ENCODE results near the gene NHEJ1. TPM values are rescaled to one million over a fixed set of nuclear protein-coding genes. Genes with fewer than 3 reads are reported as not detected.

Gene NHEJ1
- total and polyA plus RNA-seq, 2 donors (not counting 3 experiments of a cell fraction or from before 2014, with no cell fraction given) = 12.8 to 12.9 TPM

- H3K79me2 ChIP-seq (ENCODE audit: control insufficient read depth, insufficient read depth, low read length) = no peaks in the 10 kb centered on the region
- H3K4me1 ChIP-seq (ENCODE audit: control insufficient read depth, extremely low read depth, insufficient read depth, low read length) = no peaks in the 10 kb centered on the region
- H3K4me3 ChIP-seq (replicated peaks in 1 of 3; ENCODE audit: insufficient read depth in 1 of 3, low read depth in 1 of 3, low read length in 3 of 3) = no peak overlapping the region
- H4K20me1 ChIP-seq (replicated peaks; ENCODE audit: control insufficient read depth, extremely low read depth, insufficient read depth, low read length) = no peaks in the 10 kb centered on the region
- intact Hi-C loops (cut with micrococcal nuclease) = no loop called here
- no peak overlapping the region for H2AFZ ChIP-seq (ENCODE audit: low read depth, low read length)
- no peaks in the 10 kb centered on the region for H3K27me3 ChIP-seq (ENCODE audit: control insufficient read depth in 2 of 2, insufficient read depth in 2 of 2, low read length in 2 of 2)
- H3K9me1 ChIP-seq (replicated peaks; ENCODE audit: control insufficient read depth, extremely low read depth, insufficient read depth, low read length) = no peaks in the 10 kb centered on the region
- no peaks in the 10 kb centered on the region for H3K9me3 ChIP-seq (replicated peaks; ENCODE audit: control insufficient read depth, insufficient read depth, low read length)
- dilution Hi-C loops (cut with MboI; ENCODE audit: extremely low pct_ligation_motif_present, low sequenced_read_pairs) = no loop called here
- no TSS peak for BruUV-seq (replicated peaks)
- no peak for FAIRE-seq
- H3K4me2 ChIP-seq (ENCODE audit: insufficient read depth, low read length) = no peak overlapping the region
- no peaks in the 10 kb centered on the region for H3K36me3 ChIP-seq (ENCODE audit: control insufficient read depth in 2 of 2, extremely low read depth in 1 of 2, insufficient read depth in 2 of 2, low read length in 2 of 2)
- H3K27ac ChIP-seq (ENCODE audit: insufficient read depth, low read depth, low read length) = no peak overlapping the region
- TF ChIP-seq POLR2AphosphoS5 (IDR thresholded peaks at IDR 0.05; ENCODE audit: insufficient read depth, low read depth, low read length) = no peak
- CTCF ChIA-PET = interaction anchor here (1.2 to 6.3 kb wide), 5 partner anchors 10 to 36 kb away, joined by 3 to 71 read pairs (median 5); no protein-coding TSS in a partner anchor
- H3K9ac ChIP-seq (replicated peaks; ENCODE audit: extremely low read depth, insufficient read depth, low read length) = no peak overlapping the region
- POLR2A ChIA-PET = no interaction called here
- no peak for DNase-seq (ENCODE audit: low read depth, low spot score)
These were observed 66.4 kb downstream of the NHEJ1 start for GRCh38 chr2:219094171-219094570.

- TF ChIP-seq FOS (IDR thresholded peaks at IDR 0.05; ENCODE audit: borderline replicate concordance, insufficient read depth, low read length) (no peak), EZH2 (IDR thresholded peaks at IDR 0.05; ENCODE audit: borderline replicate concordance, low read depth, low read length, severe bottlenecking) (no peak), GATA2 (IDR thresholded peaks at IDR 0.05; ENCODE audit: insufficient read depth, insufficient read length, low read depth, low read length) (no peak), MYC (IDR thresholded peaks at IDR 0.05; ENCODE audit: low read depth, low read length) (no peak), MAX (IDR thresholded peaks at IDR 0.05; ENCODE audit: insufficient read depth, insufficient read length) (no peak), POLR2A (IDR thresholded peaks at IDR 0.05; ENCODE audit: low read depth, low read length) (no peak), JUN (IDR thresholded peaks at IDR 0.05; ENCODE audit: borderline replicate concordance, insufficient read depth, insufficient read length, low read depth) (no peak)
- H3K27ac ChIP-seq (ENCODE audit: insufficient read depth, low read depth, low read length) = no peak overlapping the region
- FAIRE-seq (peak; percentile 55), DNase-seq (ENCODE audit: low read depth, low spot score) (no peak)
- no peaks in the 10 kb centered on the region for H3K79me2 ChIP-seq (ENCODE audit: control insufficient read depth, insufficient read depth, low read length)
- H4K20me1 ChIP-seq (replicated peaks; ENCODE audit: control insufficient read depth, extremely low read depth, insufficient read depth, low read length) = no peaks in the 10 kb centered on the region
- no peaks in the 10 kb centered on the region for H3K27me3 ChIP-seq (ENCODE audit: control insufficient read depth in 2 of 2, insufficient read depth in 2 of 2, low read length in 2 of 2)
- no peaks in the 10 kb centered on the region for H3K9me1 ChIP-seq (replicated peaks; ENCODE audit: control insufficient read depth, extremely low read depth, insufficient read depth, low read length)
- no peak overlapping the region for H3K4me3 ChIP-seq (replicated peaks in 1 of 3; ENCODE audit: insufficient read depth in 1 of 3, low read depth in 1 of 3, low read length in 3 of 3)
- POLR2A ChIA-PET = interaction anchor here (1.0 kb wide), 1 partner anchor 63 kb away, joined by 5 read pairs; no protein-coding TSS in a partner anchor
- dilution Hi-C loops (cut with MboI; ENCODE audit: extremely low pct_ligation_motif_present, low sequenced_read_pairs) = no loop called here
- no peaks in the 10 kb centered on the region for H3K4me1 ChIP-seq (ENCODE audit: control insufficient read depth, extremely low read depth, insufficient read depth, low read length)
- H3K36me3 ChIP-seq (ENCODE audit: control insufficient read depth in 2 of 2, extremely low read depth in 1 of 2, insufficient read depth in 2 of 2, low read length in 2 of 2) = no peaks in the 10 kb centered on the region
- CTCF ChIA-PET = interaction anchor here (0.6 to 6.3 kb wide), 9 partner anchors 8 to 111 kb away, joined by 3 to 71 read pairs (median 6); no protein-coding TSS in a partner anchor
- H3K9me3 ChIP-seq (replicated peaks; ENCODE audit: control insufficient read depth, insufficient read depth, low read length) = no peaks in the 10 kb centered on the region
- no peak overlapping the region for H2AFZ ChIP-seq (ENCODE audit: low read depth, low read length)
- BruUV-seq (replicated peaks) = no TSS peak
- H3K4me2 ChIP-seq (ENCODE audit: insufficient read depth, low read length) = no peak overlapping the region
- intact Hi-C loops (cut with micrococcal nuclease) = no loop called here
- H3K9ac ChIP-seq (replicated peaks; ENCODE audit: extremely low read depth, insufficient read depth, low read length) = no peak overlapping the region
These were observed 69.9 kb downstream of the NHEJ1 start for GRCh38 chr2:219090436-219091299.
